Endothelial cell of umbilical vein (primary cell): ENCODE measurements around the gene SLC39A11.

ENCODE experiments used
- CTCF ChIP-seq, 2 donors: IDR thresholded peaks; 1 replicate in 1 of 2; 2 replicates in 1 of 2; pipeline ENCODE4 v1.5.1; 2011; ENCODE audit warnings: low read length in 2 of 2, mild to moderate bottlenecking in 2 of 2, moderate library complexity in 2 of 2, control low read depth in 1 of 2, inconsistent platforms in 1 of 2, low read depth in 1 of 2; ENCODE audit not compliant: insufficient read depth in 1 of 2; ENCODE audit errors: extremely low read depth in 1 of 2
- POLR2AphosphoS5 ChIP-seq: IDR thresholded peaks from 2 replicates; pipeline ENCODE4 v1.6.1; 2012; ENCODE audit warnings: low read depth, mild to moderate bottlenecking, control low read depth, low read length, moderate library complexity; ENCODE audit not compliant: insufficient read depth

GRCh38 chr17:73022694-73023093 is 69.8 kb downstream of the SLC39A11 start:
- TF ChIP-seq POLR2AphosphoS5 (no peak), CTCF (IDR thresholded peaks at IDR 0.05; ENCODE audit: extremely low read depth in 1 of 2, insufficient read depth in 1 of 2, low read depth in 1 of 2, low read length in 2 of 2) (no peak)
